ENCODE results near the gene MYF5. TPM values are rescaled to one million over a fixed set of nuclear protein-coding genes. Genes with fewer than 3 reads are reported as not detected.

Gene MYF5
- polyA plus RNA-seq, 3 donors = not detected

GRCh38 chr12:80676856-80677255 lies 39.9 kb upstream of the MYF5 start:
- no peak overlapping the region for H3K4me3 Mint-ChIP-seq
- H3K9me3 ChIP-seq (replicated peaks in 1 of 2; ENCODE audit: control insufficient read depth in 1 of 2, insufficient read depth in 1 of 2, low read length in 2 of 2) = no peaks in the 10 kb centered on the region
- no peak overlapping the region for H3K27ac ChIP-seq (ENCODE audit: low read depth in 1 of 2, low read length in 2 of 2)
- no peaks in the 10 kb centered on the region for H3K36me3 Mint-ChIP-seq
- H3K9ac ChIP-seq (ENCODE audit: insufficient read depth, low read length, poor library complexity, severe bottlenecking) = no peak overlapping the region
- no peak overlapping the region for H3K4me3 ChIP-seq (replicated peaks in 1 of 3; ENCODE audit: low read depth in 2 of 3, low read length in 3 of 3)
- no peak for TF ChIP-seq CTCF (IDR thresholded peaks at IDR 0.05)
- no peaks in the 10 kb centered on the region for H3K4me1 Mint-ChIP-seq
- H3K79me2 ChIP-seq (ENCODE audit: insufficient read depth, low read length) = no peaks in the 10 kb centered on the region
- H3K4me2 ChIP-seq (replicated peaks; ENCODE audit: extremely low read depth, low read length, poor library complexity, severe bottlenecking) = no peak overlapping the region
- peaks cover 0 to 1% (median 0%) of the 10 kb centered on the region in 3 donors for H3K27me3 Mint-ChIP-seq (ENCODE audit: low read depth in 3 of 3)
- H3K36me3 ChIP-seq (replicated peaks in 1 of 2; ENCODE audit: control insufficient read depth in 1 of 2, insufficient read depth in 2 of 2, low read length in 2 of 2) = no peaks in the 10 kb centered on the region
- H4K20me1 ChIP-seq (ENCODE audit: insufficient read depth, low read length) = no peaks in the 10 kb centered on the region
- H3K27me3 ChIP-seq (ENCODE audit: control insufficient read depth in 2 of 2, insufficient read depth in 2 of 2, low read length in 2 of 2) = no peaks in the 10 kb centered on the region
- H2AFZ ChIP-seq (ENCODE audit: insufficient read depth, low read depth, low read length, poor library complexity, severe bottlenecking) = no peak overlapping the region
- intact Hi-C loops (cut with micrococcal nuclease) = no loop called here
- no peak overlapping the region for H3K27ac Mint-ChIP-seq
- DNase-seq = no peak
- no peaks in the 10 kb centered on the region for H3K4me1 ChIP-seq (ENCODE audit: control insufficient read depth in 1 of 2, insufficient read depth in 2 of 2, low read length in 2 of 2)
- H3K9me3 Mint-ChIP-seq = no peaks in the 10 kb centered on the region
- no CpG with 5 or more reads among the region's 1 CpG for WGBS (ENCODE audit: insufficient coverage)

GRCh38 chr12:80677994-80678393 lies 38.7 kb upstream of the MYF5 start:
- no CpG with 5 or more reads among the region's 1 CpG for WGBS (ENCODE audit: insufficient coverage)
- no peak overlapping the region for H3K27ac Mint-ChIP-seq
- H3K9me3 Mint-ChIP-seq = no peaks in the 10 kb centered on the region

More at GRCh38 chr12:80677994-80678393, 38.7 kb upstream of the MYF5 start:
- H3K27ac ChIP-seq (ENCODE audit: low read depth in 1 of 2, low read length in 2 of 2) = no peak overlapping the region
- intact Hi-C loops (cut with micrococcal nuclease) = no loop called here
- Mint-ChIP-seq H3K27me3 (ENCODE audit: low read depth in 3 of 3) (peaks cover 0 to 1% (median 0%) of the 10 kb centered on the region in 3 donors), H3K4me3 (no peak overlapping the region), H3K4me1 (no peaks in the 10 kb centered on the region), H3K36me3 (no peaks in the 10 kb centered on the region)
- DNase-seq = no peak
- H3K4me2 ChIP-seq (replicated peaks; ENCODE audit: extremely low read depth, low read length, poor library complexity, severe bottlenecking) = no peak overlapping the region
- no peaks in the 10 kb centered on the region for H3K4me1 ChIP-seq (ENCODE audit: control insufficient read depth in 1 of 2, insufficient read depth in 2 of 2, low read length in 2 of 2)
- no peaks in the 10 kb centered on the region for H3K27me3 ChIP-seq (ENCODE audit: control insufficient read depth in 2 of 2, insufficient read depth in 2 of 2, low read length in 2 of 2)
- TF ChIP-seq CTCF (IDR thresholded peaks at IDR 0.05) = no peak
- H2AFZ ChIP-seq (ENCODE audit: insufficient read depth, low read depth, low read length, poor library complexity, severe bottlenecking) = no peak overlapping the region
- H4K20me1 ChIP-seq (ENCODE audit: insufficient read depth, low read length) = no peaks in the 10 kb centered on the region
- H3K36me3 ChIP-seq (replicated peaks in 1 of 2; ENCODE audit: control insufficient read depth in 1 of 2, insufficient read depth in 2 of 2, low read length in 2 of 2) = no peaks in the 10 kb centered on the region
- H3K9me3 ChIP-seq (replicated peaks in 1 of 2; ENCODE audit: control insufficient read depth in 1 of 2, insufficient read depth in 1 of 2, low read length in 2 of 2) = no peaks in the 10 kb centered on the region
- no peak overlapping the region for H3K9ac ChIP-seq (ENCODE audit: insufficient read depth, low read length, poor library complexity, severe bottlenecking)
- H3K79me2 ChIP-seq (ENCODE audit: insufficient read depth, low read length) = no peaks in the 10 kb centered on the region
- no peak overlapping the region for H3K4me3 ChIP-seq (replicated peaks in 1 of 3; ENCODE audit: low read depth in 2 of 3, low read length in 3 of 3)
